Umbilical cord (tissue), 2 donors: ENCODE measurements around the gene TPT1. TPM values are rescaled to one million over a fixed set of nuclear protein-coding genes. Genes with fewer than 3 reads are reported as not detected.
"Not testable (repeated sequence)": the region's sequence is repeated elsewhere in the genome, so short reads cannot be mapped to it uniquely, and the experiment has no call there.

Experiments used
- DNase-seq: peaks from one replicate; pipeline ENCODE4 v3.0.0-alpha.2; 2015; ENCODE audit warnings: low spot score
- total RNA-seq: library from RNA; depleted of rRNA; stranded (reverse); fragments of >200 nt; gene quantifications from one replicate; pipeline ENCODE4 v1.2.3, GENCODE V29; 2014; ENCODE audit warnings: low replicate concordance; ENCODE audit not compliant: insufficient read depth

TPT1 gene
- total RNA-seq: 6,277 TPM

DNA sequence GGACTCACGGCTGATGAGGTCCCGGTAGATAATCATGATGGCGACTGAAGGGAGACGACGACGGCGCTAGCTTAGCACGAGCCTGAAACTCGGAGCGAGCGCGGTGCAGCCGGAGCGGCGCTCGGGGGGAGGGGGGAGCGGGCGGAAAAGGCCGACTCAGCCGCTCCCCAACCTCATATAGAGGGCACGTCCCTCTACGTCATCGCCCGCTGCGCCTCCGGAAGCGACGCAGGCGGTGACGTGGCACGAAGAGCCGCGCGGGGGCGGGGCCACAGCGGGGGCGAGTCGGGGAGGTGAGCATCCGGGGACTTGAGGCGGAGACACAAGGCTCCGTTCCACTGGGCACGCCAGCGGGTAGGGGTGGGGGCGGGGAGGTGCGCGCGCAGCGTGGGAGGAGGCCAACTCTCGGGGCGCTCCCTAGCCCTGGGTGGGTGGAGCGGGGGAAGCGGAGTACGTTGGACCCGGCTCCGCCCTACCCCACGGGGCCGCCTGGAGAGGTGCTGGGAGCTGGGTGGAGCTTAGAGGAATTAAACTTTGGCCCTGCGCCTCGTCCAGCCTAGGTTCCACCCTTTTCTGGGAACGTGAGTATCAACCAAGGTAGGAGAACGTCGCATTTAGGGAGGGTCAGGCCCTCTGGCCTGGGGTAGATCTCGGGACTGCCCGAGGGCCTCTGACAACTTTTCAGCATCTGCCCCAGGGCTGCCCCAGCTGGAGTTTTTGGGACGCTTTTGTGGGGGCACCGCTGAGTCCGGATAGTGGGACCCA, at the start of gene TPT1:
TSS of gene TPT1 (minus strand) at position 150 of the 765 bp plus-strand sequence. CDS start at position 36, 114 bp downstream.
- peak; percentile 99 for DNase-seq

DNA sequence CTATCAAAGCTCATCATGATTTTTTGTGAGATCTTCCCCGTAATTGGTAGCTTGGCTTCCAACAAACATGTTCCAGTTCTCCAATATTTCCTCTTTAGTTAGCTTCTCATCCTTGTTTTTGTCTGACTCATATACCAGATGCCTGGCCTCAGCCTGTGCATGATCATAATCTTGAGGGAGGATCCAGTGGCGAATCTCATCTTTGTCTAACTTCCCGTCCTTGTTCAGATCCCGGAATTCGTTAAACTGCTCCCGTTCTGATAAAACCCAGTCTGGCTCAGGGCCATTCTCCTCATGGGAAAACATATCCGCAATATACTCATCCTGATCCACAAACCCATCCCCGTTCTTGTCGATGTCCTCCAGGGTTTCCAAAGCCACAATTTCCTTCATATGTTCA, 49.4 kb upstream of the TPT1 start:
- DNase-seq: not testable (repeated sequence)

DNA sequence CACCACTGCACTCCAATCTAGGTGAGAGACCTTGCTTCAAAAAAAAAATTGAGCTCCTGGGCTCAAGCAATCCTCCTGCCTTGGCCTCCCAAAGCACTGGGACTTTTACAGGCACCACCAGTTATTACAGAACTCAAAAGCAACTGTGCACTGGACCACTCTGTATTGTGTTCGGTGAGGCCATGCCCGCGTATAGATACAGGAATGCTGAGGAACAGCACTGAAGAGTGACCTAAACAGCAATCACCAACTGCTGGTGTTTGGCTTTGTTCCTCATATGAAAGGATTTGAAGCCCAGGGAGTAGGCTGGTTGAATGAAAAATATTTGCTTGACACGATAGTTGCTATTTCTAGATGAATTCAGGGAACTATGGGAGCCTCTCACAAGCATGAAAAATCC, 47.7 kb upstream of the TPT1 start:
- DNase-seq: no peak

DNA sequence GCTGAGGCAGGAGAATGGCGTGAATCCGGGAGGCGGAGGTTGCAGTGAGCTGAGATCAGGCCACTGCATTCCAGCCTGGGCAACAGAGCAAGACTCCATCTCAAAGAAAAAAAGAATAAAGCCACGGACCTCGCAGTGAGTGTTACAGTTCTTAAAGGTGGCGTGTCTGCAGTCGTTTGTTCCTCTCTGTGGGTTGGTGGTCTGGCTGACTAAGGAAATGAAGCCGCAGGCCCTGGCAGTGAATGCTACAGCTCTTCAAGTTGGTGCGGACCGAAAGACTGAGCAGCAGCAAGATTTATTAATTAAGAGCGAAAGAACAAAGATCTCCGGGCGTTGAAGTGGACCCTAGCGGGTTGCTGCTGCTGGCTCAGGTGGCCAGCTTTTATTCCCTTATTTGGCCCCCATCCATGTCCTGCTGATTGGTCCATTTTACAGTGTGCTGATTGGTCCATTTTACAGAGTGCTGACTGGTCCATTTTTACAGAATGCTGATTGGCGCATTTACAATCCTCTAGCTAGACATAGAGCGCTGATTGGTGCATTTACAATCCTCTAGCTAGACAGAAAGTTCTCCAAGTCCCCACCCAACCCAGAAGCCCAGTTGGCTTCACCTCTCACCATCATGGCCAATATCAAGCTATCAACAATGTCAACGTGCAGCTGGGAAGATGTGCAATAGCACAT, 46.1 kb upstream of the TPT1 start:
- DNase-seq: not testable (repeated sequence)

DNA sequence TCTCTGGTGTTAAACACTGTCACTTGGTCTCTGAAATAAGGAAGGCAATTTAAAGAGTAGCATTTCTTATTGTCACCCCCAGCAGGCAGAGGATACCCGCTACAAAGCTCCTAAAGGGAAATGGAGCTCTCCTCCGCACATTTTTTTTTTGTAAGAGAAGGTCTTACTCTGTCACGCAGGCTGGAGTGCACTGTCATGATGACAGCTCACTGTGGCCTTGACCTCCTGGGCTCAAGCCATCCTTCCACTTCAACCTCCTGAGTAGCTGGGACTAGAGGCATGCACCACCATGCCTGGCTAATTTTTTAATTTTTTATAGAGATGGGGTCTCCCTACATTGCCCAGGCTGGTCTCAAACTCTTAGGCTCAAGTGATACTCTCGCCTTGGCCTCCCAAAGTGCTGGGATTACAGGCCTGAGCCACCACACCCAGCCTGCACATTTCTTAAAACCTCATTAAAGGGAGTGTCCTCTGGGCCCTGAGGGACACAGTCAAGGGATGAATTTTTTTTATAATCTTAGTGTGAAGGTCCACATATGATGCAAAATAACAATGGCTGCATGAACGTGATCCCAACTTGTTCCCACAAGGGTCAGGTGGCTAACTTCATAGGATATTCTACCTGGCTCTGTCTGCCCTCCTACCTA, 45.0 kb upstream of the TPT1 start:
- DNase-seq: no peak

DNA sequence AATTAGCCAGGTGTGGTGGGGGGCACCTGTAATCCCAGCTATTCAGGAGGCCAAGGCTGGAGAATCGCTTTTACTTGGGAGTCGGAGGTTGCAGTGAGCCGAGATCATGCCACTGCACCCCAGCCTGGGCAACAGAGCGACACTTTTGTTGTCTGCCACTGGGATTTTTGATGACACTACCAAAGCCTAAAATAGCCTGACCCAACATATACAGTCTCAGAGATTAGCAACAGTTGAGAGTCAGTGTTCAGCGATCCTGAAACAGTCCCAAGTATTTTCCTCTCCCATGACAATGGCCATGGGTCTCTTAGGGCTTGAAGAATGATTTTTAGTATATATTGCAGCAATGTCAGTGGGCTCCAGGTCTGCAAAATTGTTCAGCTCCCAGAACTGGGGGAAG, 44.3 kb upstream of the TPT1 start:
- DNase-seq: no peak

DNA sequence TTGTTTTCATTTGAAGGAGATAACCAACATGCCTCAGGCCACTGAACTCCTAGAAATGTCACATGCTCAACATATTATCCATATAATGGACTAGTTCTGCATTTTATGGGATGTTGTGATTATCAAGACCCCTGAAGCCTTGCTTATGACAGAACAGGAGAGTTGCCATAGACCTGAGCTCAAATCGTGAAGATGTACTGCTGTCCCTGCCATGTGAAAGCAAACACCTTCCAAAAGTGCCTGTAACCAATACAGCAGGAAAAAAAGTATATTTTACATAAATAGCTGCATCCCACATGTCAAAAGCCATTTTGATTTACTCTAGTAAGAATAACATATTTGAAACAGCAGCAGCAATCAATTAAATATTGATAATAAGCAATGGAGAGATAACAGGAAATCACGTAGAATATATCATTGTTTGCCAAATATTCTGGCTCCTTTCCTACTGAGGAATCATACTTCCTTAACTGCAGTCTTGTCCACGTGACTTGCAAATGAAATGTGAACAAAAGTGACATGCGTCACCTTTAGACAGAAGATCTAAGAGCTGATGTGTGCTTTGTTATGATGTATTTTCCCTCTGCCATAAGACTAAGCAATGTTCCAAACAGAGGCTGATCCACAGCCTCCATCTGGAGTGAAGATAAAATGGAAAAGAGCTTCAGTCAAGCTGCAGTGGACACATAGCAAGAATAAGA, 43.6 kb upstream of the TPT1 start:
- no peak for DNase-seq

DNA sequence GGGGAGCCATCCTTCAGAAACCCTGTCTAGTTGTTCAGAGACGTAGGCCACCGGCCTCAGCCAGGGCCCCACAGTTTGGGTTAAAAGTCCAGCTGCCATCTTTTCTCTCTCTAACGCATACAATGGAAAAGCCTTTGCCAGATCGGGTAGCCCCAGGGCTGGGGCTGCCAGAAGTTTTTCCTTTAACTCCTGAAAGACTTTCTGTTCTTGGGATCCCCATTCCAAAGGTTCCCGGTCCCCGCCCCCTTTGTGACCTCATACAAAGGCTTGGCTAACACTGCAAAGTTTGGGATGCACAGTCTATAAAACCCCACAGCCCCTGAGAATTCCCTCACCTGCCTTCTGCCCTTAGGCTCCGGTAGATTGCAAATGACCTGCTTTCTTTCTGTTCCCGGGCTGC, 41.8 kb upstream of the TPT1 start:
- DNase-seq: not testable (repeated sequence)

DNA sequence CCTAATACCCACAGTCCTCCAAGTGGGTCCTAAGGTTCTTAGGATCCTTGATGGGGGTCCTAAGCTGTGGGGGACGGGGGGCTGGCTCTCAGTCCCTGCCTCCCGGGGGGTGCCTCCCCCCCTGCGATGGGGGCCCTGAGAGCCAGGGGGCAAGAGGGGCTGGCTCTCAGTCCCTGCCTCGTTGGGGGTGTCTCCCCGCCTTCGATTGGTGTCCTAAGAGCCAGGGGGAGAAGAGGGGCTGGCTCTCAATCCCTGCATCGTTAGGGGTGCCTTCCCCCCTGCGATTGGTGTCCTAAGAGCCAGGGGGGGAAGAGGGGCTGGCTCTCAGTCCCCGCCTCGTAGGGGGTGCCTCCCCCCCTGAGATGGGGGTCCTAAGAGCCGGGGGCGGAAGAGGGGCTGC, 40.2 kb upstream of the TPT1 start:
- DNase-seq: no peak

DNA sequence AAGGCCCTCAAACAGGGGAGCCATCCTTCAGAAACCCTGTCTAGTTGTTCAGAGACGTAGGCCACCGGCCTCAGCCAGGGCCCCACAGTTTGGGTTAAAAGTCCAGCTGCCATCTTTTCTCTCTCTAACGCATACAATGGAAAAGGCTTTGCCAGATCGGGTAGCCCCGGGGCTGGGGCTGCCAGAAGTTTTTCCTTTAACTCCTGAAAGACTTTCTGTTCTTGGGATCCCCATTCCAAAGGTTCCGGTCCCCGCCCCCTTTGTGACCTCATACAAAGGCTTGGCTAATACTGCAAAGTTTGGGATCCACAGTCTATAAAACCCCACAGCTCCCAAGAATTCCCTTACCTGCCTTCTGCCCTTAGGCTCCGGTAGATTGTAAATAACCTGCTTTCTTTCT, 39.7 kb upstream of the TPT1 start:
- DNase-seq: not testable (repeated sequence)

DNA sequence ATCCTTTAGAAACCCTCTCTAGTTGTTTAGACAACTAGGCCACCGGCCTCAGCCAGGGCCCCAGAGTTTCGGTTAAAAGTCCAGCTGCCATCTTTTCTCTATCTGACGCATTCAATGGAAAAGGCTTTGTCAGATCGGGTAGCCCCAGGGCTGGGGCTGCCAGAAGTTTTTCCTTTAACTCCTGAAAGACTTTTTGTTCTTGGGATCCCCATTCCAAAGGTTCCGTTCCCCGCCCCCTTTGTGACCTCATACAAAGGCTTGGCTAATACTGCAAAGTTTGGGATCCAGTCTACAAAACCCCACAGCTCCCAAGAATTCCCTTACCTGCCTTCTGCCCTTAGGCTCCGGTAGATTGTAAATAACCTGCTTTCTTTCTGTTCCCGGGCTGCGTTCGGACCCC, 38.5 kb upstream of the TPT1 start:
- not testable (repeated sequence) for DNase-seq

DNA sequence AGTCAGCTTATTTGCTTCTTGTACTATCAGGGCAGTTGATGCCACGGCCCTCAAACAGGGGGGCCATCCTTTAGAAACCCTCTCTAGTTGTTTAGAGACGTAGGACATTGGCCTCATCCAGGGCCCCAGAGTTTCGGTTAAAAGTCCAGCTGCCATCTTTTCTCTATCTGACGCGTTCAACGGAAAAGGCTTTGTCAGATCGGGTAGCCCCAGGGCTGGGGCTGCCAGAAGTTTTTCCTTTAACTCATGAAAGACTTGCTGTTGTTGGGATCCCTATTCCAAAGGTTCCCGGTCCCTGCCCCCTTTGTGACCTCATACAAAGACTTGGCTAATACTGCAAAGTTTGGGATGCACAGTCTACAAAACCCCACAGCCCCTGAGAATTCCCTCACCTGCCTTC, 37.8 kb upstream of the TPT1 start:
- not testable (repeated sequence) for DNase-seq

DNA sequence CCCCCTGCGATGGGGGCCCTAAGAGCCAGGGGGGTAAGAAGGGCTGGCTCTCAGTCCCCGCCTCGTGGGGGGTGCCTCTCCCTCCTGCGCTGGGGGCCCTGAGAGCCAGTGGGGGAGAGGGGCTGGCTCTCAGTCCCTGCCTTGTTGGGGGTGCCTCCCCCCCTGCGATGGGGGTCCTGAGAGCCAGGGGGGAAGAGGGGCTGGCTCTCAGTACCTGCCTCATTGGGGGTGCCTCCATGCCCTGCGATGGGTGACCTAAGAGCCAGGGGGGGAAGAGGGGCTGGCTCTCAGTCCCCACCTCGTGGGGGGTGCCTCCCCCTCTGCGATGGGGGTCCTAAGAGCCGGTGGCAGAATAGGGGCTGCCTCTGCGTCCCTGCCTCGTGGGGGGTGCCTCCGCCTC, 36.3 kb upstream of the TPT1 start:
- DNase-seq: not testable (repeated sequence)

DNA sequence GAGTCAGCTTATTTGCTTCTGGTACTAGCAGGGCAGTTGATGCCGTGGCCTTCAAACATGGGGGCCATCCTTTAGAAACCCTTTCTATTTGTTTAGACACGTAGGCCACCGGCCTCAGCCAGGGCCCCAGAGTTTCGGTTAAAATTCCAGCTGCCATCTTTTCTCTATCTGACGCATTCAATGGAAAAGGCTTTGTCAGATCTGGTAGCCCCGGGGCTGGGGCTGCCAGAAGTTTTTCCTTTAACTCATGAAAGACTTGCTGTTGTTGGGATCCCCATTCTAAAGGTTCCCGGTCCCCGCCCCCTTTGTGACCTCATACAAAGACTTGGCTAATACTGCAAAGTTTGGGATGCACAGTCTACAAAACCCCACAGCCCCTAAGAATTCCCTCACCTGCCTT, 35.7 kb upstream of the TPT1 start:
- DNase-seq: not testable (repeated sequence)

DNA sequence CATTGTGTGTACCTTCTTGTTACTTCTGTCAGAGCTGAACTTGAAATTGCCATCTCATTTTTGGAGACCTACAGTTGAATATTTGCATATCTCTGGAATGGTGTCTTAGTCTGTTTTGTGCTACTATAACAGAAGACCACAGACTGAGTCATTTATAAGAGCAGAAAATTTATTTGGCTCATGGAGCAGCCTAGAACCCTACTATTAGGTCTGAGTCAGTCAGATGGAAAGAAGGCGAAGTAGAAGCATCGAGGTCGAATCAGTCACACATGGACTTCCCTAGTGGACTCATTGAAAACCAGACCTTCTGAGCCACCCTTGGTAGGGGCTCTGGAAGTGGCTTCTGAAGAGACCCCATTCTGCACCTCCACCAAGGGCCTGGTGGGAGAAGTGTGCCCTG, 33.9 kb upstream of the TPT1 start:
- DNase-seq: no peak

DNA sequence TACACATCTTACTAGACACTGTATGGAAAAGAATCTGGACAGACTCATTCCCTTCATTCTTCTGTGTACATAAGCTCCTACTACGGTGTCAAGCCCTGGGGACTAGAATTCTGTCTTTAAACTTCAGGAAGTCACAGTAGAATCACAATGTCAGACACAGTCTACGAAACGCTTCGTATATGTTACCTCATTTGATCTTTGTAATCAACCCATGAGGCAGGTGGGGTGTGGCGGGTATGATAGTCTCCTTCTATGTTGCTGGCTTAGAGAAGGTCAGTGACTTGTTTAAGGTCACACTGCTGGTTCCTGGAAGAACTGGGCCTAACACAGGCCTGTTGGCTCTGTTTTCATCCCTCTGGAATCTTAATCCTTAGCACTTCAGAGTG, 32.2 kb upstream of the TPT1 start:
- no peak for DNase-seq

DNA sequence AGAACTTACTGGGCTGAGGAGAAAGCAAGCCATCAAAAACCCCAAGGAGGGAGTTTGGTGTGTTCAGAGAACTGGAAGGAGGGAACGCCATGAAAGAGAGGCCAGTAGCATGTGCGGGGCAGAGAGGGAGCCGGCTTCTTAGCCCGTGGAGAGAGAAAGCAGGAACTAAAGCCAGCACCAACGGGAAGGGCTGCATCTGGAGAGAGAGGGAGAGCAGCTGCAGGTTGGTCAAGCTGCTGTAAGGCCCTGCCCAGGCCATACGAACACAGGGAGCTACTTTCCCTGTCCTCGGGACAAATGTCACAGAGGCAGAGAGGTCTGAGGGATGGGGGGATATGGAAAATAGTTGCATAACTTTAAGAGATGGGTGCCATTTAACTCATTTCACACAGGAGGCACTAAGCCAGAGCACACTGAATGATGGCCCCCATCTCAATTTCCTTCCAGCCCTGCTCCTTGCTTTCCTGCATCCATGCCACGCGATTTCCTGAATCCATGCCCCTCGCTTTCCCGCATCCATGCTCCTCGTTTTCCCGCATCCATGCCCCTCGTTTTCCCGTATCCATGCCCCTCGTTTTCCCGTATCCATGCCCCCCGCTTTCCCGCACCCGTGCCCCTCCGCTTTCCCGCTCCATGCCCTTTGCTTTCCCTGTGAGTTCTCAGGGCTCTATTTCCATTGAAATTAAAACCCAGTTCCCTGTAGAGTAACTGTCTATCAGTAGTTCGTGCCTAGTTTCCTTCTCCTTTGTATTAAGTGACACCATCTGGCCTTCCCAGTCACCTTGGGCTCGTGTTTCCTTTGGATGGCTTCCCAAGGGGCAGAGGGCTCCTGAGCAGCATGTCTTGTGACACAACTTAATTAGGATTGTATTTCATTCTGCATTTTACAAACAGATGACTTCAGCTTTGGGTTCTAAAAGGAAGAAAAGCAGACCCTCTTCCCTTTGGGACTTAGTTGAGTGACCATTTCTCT, 31.5 kb upstream of the TPT1 start:
- DNase-seq: no peak

DNA sequence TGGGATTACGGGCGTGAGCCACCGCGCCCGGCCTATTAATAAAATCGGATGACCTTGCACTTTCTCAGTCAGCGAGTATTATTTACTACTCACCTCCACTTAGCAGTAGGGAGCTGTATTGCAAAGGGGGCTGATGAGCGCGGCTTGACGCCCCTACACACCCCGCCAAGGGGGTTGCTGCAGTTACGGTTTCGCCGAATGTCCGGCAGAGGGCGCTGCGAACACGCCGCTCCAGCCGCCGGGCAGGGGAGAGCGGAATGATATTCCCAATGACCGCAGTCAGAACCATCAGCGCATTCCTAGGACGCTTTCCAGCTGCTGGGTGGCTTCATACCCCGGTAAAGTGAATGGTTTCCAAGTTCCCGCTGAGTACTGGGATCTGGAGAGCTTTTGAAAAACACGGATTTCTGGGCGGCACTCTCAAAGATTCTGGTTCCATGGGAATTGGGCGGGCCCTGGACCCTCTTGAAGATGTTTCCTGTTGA, 30.0 kb upstream of the TPT1 start:
- peak; percentile 73 for DNase-seq

DNA sequence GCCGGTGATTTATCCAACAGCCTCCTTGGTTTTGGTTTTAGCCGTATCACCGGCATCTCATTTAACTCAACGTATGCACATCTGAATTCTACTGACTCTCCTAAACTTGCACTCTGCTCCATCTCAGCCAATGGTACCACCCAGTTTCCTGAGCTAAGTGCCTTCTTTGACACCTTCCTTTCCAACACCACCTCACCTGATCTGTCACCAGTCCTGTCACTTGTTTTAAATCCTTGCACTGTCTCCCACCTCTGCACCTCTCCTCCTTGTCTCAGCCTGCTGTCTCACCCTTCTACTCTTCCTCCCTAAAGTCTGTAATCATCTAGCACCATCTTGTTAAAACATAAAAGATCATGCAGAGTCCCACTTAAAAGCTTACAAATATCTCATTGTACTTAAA, 28.1 kb upstream of the TPT1 start:
- DNase-seq: no peak

DNA sequence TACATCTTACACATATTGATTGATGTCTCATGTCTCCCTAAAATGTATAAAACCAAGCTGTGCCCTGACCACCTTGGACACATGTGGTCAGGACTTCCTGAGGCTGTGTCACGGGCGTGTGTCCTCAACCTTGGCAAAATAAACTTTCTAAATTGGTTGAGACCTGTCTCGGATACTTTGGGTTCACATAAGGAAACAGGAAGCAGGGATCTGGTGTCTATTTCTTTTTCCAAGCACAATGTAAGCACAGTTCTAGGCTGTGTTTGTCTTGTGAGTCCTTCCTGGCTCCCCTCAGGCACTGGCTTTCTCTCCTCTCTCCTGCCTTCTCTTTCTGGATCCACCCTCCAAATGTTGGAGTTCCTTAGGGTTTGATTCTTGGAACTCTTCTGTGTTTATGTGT, 27.6 kb upstream of the TPT1 start:
- DNase-seq: no peak

DNA sequence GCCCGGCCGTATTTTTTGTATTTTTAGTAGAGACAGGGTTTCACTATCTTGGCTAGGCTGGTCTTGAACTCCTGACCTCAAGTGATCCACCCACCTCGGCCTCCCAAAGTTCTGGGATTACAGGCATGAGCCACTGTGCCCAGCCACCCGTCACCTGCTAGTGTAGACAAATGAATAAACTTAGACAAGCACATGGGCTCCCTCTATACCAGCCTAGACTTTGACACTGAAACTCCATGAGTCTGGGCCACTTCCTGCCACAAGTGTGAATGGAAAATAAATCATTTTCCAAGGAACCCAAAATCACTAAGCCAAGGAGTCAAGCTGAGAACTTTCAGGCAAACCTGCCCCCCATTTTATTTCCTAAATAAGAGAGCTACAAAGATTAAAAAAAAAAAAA, 27.0 kb upstream of the TPT1 start:
- no peak for DNase-seq
